HG03108 (cell line): ENCODE data around the gene PDS5B.
"Not testable (repeated sequence)": the region's sequence is repeated elsewhere in the genome, so short reads cannot be mapped to it uniquely, and the experiment has no call there.

ENCODE experiments used
- ATAC-seq: cut with Tn5 transposase; IDR thresholded peaks from one replicate; pipeline ENCODE4 v1.9.1; 2021; ENCODE audit warnings: moderate library complexity; ENCODE audit not compliant: unreplicated experiment

Gene PDS5B

DNA sequence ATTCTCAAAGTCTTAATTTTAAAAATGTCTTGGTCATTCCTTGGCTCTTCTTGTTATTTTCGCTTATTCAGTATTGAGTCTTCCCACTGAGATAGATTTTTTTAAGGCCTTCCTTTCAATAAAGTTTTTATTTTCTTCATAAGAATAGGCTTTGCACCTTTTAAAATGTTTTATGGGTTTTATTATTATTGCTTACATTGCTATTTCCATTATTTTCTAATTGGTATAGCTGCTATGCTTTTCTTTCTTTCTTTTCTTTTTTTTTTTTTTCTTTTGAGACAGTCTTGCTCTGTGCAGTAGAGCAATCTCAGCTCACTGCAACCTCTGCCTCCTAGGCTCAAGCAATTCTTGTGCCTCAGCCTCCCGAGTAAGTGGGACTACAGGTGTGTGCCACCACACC is 195.7 kb downstream of the PDS5B start:
- no peak for ATAC-seq

DNA sequence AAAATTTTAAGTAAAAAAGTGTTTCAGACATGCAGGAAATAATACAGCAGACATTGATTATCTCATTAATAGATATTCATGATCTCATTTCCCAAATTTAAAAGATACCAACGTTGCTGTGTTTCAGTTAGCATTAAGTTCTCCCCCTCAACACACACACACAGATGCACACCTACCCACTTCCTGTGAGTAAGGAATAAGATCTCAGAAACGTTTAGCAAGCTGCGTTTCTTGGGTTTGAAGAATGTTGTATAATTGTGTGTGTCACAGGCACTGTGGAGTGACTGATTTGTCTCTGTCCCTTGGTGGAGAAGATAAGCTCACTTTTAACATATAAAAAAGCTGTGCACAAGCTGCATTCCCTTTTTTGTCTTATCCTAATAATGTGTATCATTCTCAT is 196.8 kb downstream of the PDS5B start:
- no peak for ATAC-seq

GRCh38 chr13:32790731-32791130 is 204.5 kb downstream of the PDS5B start:
- no peak for ATAC-seq

GRCh38 chr13:32791545-32792172 is 205.4 kb downstream of the PDS5B start:
- peak; percentile 82 for ATAC-seq

DNA sequence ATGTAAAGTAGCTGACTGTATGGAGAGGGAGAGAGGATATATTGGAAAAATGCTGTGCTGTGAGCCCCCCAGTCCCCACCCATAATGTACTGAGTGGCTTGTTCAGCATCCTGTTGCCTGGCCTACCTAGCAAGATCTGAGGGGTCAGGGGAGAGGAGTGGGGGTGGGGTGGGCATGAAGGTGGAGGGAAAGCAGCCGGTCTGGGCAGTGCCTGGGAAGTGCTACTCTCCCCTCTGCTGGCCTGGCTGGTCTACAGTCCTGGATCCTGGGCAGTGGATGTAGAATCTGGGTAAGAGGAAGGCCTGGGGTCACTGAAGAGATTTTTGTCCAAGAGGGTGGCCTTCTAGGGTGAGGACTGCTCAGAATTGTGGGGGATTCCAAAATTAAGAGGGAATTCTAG is 210.5 kb downstream of the PDS5B start:
- ATAC-seq: no peak

GRCh38 chr13:32802159-32802558 is 215.9 kb downstream of the PDS5B start:
- no peak for ATAC-seq

- ATAC-seq: no peak
These were observed 218.5 kb downstream of the PDS5B start for GRCh38 chr13:32804673-32805230.

- peak; percentile 66 for ATAC-seq
These were observed 225.1 kb downstream of the PDS5B start for GRCh38 chr13:32811297-32811800.

GRCh38 chr13:32821149-32821688 is 235.0 kb downstream of the PDS5B start:
- no peak for ATAC-seq

- no peak for ATAC-seq
These were observed 236.5 kb downstream of the PDS5B start for GRCh38 chr13:32822771-32823170.

- no peak for ATAC-seq
These were observed 237.3 kb downstream of the PDS5B start for GRCh38 chr13:32823597-32823996.

GRCh38 chr13:32824061-32824460 is 237.8 kb downstream of the PDS5B start:
- no peak for ATAC-seq

DNA sequence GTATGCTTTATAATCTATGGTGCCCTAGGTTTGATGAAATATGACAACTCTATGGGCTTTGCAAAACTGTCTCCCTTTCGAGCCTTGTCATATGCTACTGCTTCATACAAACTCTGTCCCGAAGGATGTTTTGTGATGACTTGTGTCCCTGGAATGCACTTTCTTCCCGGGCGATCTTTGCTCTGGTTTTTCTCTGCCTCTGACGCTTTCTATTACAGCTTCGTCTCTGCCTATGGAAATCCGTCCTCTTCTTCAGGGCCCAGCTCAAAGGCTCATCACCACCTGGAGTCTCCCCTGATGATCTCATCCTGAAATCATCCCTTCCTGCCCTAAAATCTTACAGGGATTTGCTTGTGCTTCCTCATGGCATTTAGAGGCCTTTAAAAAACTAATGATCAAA is 238.4 kb downstream of the PDS5B start:
- no peak for ATAC-seq

DNA sequence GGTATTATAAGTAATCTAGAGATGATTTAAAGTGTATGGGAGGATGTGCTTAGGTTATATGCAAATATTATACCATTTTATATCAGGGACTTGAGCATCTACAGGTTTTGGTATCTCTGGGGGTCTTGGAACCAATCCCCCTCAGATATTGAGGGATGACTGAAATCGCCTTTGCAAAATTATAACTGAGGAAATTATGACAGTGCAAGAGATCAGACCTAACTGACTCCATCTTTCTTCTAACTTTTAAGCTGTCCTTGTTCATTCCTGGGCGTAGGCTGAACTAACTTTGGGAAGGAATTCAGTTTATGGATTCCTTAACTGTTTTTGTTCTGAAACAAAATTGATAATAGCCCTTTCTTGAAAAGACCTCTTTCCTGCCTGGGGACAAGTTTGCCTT is 239.2 kb downstream of the PDS5B start:
- ATAC-seq: no peak

DNA sequence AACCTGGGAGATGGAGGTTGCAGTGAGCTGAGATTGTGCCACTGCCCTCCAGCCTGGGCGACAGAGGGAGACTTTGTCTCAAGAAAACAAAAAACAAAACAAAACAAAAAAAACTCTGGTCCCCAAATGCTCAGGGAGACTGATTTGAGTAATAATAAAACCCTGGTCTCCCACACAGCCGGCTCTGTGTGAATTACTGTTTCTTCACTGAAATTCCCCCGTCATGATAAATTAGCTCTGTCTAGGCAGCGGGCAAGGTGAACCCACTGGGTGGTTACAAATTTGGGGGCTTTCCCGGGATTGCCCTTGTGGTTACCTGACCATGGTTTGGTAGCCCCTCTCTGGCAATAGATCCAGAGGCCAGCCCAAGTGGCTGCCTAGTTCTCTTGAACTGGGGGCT is 240.1 kb downstream of the PDS5B start:
- ATAC-seq: not testable (repeated sequence)
